GM20000 (cell line): ENCODE results near the gene PDE6A.

Source experiments
- DNase-seq: peaks from one replicate; pipeline ENCODE4 v3.0.0; 2012; ENCODE audit warnings: low spot score
- CTCF ChIP-seq: IDR thresholded peaks from 2 replicates; pipeline ENCODE4 v1.5.1; 2012; ENCODE audit warnings: mild to moderate bottlenecking, control low read depth; ENCODE audit errors: extremely low read depth, missing control alignments

Gene PDE6A

DNA sequence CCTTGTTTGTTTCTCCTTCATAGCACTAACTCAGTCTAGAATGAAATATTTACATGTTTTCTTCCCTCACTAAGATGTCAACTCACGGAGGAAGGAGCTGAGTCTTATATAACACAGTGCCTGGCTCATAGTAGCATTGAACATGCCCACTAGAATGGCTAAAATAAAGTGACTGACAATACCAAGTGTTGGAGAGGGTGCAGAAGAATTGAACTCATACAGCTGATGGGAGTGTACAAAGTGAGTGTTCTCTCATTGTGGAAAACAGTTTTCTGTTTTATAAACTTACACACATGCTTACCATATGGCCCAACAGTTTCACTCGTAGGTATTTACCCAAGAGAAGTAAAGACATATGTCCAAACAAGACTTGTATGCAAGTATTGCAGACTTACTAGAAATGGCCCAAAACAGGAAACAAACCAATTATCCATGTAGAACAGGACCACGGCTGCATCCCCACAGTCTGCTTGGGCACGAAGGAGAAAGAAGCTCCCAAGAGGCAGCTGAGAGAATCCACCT is 127.0 kb downstream of the PDE6A start:
- TF ChIP-seq CTCF, result no peak
- DNase-seq, result no peak

GRCh38 chr5:149816661-149817060 is 127.9 kb downstream of the PDE6A start:
- no peak for DNase-seq
- no peak for TF ChIP-seq CTCF

- DNase-seq, result no peak
- TF ChIP-seq CTCF, result no peak
Observed at GRCh38 chr5:149811453-149811852, 133.1 kb downstream of the PDE6A start.

GRCh38 chr5:149810856-149811255 is 133.7 kb downstream of the PDE6A start:
- no peak for DNase-seq

DNA sequence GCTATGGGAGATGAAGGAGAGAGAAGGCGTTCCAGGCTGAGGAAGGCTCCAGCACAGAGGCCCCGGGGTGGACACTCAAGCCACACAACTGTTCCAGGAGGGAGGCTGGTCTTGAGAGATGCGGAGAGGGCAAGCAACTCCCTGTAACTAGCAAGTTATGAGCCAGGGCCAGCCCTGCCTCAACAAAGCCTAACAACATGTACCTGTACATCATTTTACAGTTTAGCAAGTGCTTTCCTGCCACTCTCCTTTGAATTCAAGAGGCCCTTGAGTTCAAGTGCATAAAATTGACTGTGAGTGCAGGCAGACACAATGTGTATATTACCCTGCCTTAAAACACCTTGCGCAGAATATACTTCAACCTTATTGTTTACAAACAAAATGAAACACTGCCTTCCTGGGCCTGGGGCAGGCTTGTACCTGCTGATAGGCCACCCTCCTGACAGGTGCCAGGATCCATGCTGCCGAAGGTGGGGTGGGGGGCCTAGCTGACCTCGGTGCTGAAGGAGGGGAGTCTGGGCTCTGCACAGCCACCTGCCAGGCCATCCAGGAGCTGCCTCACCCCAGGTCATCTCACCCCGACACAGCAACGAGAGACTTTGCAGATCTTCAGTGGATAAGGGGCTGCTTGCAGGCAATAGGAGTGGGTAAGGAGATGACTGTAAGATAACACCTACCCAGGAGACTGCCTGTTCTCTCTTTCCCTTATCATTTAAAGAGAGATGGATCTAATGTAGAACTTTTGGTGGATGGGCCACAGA is 134.5 kb downstream of the PDE6A start:
- no peak for DNase-seq
- TF ChIP-seq CTCF, result no peak

More at GRCh38 chr5:149810856-149811255, 133.7 kb downstream of the PDE6A start:
- no peak for TF ChIP-seq CTCF

GRCh38 chr5:149808264-149808982 is 136.2 kb downstream of the PDE6A start:
- no peak for TF ChIP-seq CTCF
- no peak for DNase-seq
